Caco-2 (cell line): Measurements from ENCODE around the gene ZDHHC7. TPM values are rescaled to one million over a fixed set of nuclear protein-coding genes. Genes with fewer than 3 reads are reported as not detected.

ENCODE experiments used
- BruUV-seq: library from RNA; stranded (reverse); fragments of 400-500 nt; replicated peaks from 2 replicates; lab custom pipeline; 2021; lab: Mats Ljungman, UMichigan
- CTCF ChIA-PET: fragments of 300-600 bp; sonication (Branson Sonifier 250); formaldehyde crosslinking; loops from one replicate; lab custom pipeline; 2022; ENCODE audit warnings: antibody characterized with exemption; lab: Charles Lee
- POLR2A ChIA-PET: fragments of 300-600 bp; sonication (Branson Sonifier 250); formaldehyde crosslinking; loops from one replicate; lab custom pipeline; 2022; ENCODE audit warnings: antibody characterized with exemption; lab: Charles Lee
- DNase-seq, 2 experiments: peaks; one replicate each; pipeline versions ENCODE4 v3.0.0 to v3.0.0-alpha.2; 2020 to 2022
- H3K27me3 ChIP-seq: replicated peaks from 2 replicates; pipeline ENCODE4 v1.6.0; 2011; ENCODE audit warnings: low read length; ENCODE audit not compliant: control insufficient read depth, insufficient read depth
- H3K36me3 ChIP-seq: 2 replicates; pipeline ENCODE4 v1.5.1; 2011; ENCODE audit warnings: low read length; ENCODE audit not compliant: control insufficient read depth, insufficient read depth
- H3K4me1 ChIP-seq: fragments of 250-450 bp; sonication (Bioruptor Pico); 2 replicates; pipeline ENCODE4 v1.5.1; 2020; ENCODE audit warnings: mild to moderate bottlenecking
- H3K4me3 ChIP-seq: 2 replicates; pipeline ENCODE4 v1.5.1; 2011; ENCODE audit warnings: low read depth, mild to moderate bottlenecking, control low read depth, low read length
- H3K9me3 ChIP-seq: fragments of 250-450 bp; sonication (Bioruptor Pico); 2 replicates; pipeline ENCODE4 v1.5.1; 2020; ENCODE audit warnings: mild to moderate bottlenecking, moderate library complexity
- H3K27ac Mint-ChIP-seq: one replicate; pipeline ENCODE4 v1.8.0; 2022; ENCODE audit warnings: mixed read lengths; ENCODE audit not compliant: unreplicated experiment
- H3K27me3 Mint-ChIP-seq: one replicate; pipeline ENCODE4 v1.8.0; 2022; ENCODE audit warnings: mixed read lengths; ENCODE audit not compliant: insufficient read depth, unreplicated experiment
- H3K36me3 Mint-ChIP-seq: one replicate; pipeline ENCODE4 v1.8.0; 2022; ENCODE audit warnings: mild to moderate bottlenecking, mixed read lengths; ENCODE audit not compliant: insufficient read depth, unreplicated experiment
- H3K4me1 Mint-ChIP-seq: one replicate; pipeline ENCODE4 v1.8.0; 2022; ENCODE audit warnings: low read depth, mixed read lengths; ENCODE audit not compliant: unreplicated experiment
- H3K4me3 Mint-ChIP-seq: one replicate; pipeline ENCODE4 v1.8.0; 2022; ENCODE audit warnings: mild to moderate bottlenecking, moderate library complexity, mixed read lengths; ENCODE audit not compliant: unreplicated experiment
- H3K9me3 Mint-ChIP-seq: one replicate; pipeline ENCODE4 v1.8.0; 2022; ENCODE audit warnings: mixed read lengths; ENCODE audit not compliant: unreplicated experiment
- CTCF ChIP-seq, 2 experiments: fragments of 200-600 bp in 1 of 2; IDR thresholded peaks; 1 replicate in 1 of 2; 2 replicates in 1 of 2; pipeline versions ENCODE4 v1.5.1 to v1.8.0; 2011 to 2022; ENCODE audit warnings: antibody characterized with exemption in 1 of 2, control low read depth in 1 of 2, inconsistent platforms in 1 of 2, low read depth in 1 of 2, low read length in 1 of 2, mild to moderate bottlenecking in 1 of 2, moderate library complexity in 1 of 2; ENCODE audit not compliant: insufficient read depth in 1 of 2, severe bottlenecking in 1 of 2, unreplicated experiment in 1 of 2
- intact Hi-C: fragments of 100-400 bp; cut with micrococcal nuclease; formaldehyde crosslinking; loops from one replicate; pipeline ENCODE4 v1.10.0; 2022; ENCODE audit not compliant: unreplicated experiment
- total RNA-seq: library from RNA; stranded (reverse); gene quantifications from 2 replicates; pipeline ENCODE4 v1.2.3, GENCODE V29; 2022

ZDHHC7 gene
- total RNA-seq, 1 experiment from 2014 or later, result 85.7 TPM

GRCh38 chr16:84925092-84925772, 86.1 kb downstream of the ZDHHC7 start:
- Histone ChIP-seq H3K4me1 (peaks cover 16% of the 10 kb centered on the region), H3K4me3 (no peak overlapping the region), H3K36me3 (no peaks in the 10 kb centered on the region), H3K9me3 (no peaks in the 10 kb centered on the region), H3K27me3 (no peaks in the 10 kb centered on the region)
- Mint-ChIP-seq H3K4me1 (peaks cover 8% of the 10 kb centered on the region), H3K36me3 (no peaks in the 10 kb centered on the region), H3K27ac (no peak overlapping the region), H3K9me3 (no peaks in the 10 kb centered on the region), H3K27me3 (no peaks in the 10 kb centered on the region), H3K4me3 (no peak overlapping the region)
- BruUV-seq, result no TSS peak
- ChIA-PET CTCF (interaction anchor here (0.6 to 3.0 kb wide), 13 partner anchors 12 to 190 kb away, joined by 3 to 27 read pairs (median 5); no protein-coding TSS in a partner anchor), POLR2A (no interaction called here)
- TF ChIP-seq CTCF (IDR thresholded peaks at IDR 0.05; ENCODE audit: insufficient read depth in 1 of 2, low read depth in 1 of 2, low read length in 1 of 2, severe bottlenecking in 1 of 2, unreplicated experiment in 1 of 2), result peak; percentile 94 to 97
- intact Hi-C loops, result loop anchor here (1.0 kb wide), 3 partner anchors 27 to 161 kb away; no protein-coding TSS in a partner anchor
- DNase-seq, result peak; percentile 76 to 87

GRCh38 chr16:84924331-84925091, 86.8 kb downstream of the ZDHHC7 start:
- no peaks in the 10 kb centered on the region for H3K9me3 Mint-ChIP-seq

More at GRCh38 chr16:84924331-84925091, 86.8 kb downstream of the ZDHHC7 start:
- no peaks in the 10 kb centered on the region for H3K36me3 Mint-ChIP-seq
- peaks cover 8% of the 10 kb centered on the region for H3K4me1 Mint-ChIP-seq
- intact Hi-C loops, result loop anchor here (1.0 kb wide), 3 partner anchors 28 to 162 kb away; no protein-coding TSS in a partner anchor
- no TSS peak for BruUV-seq
- no peak overlapping the region for H3K4me3 Mint-ChIP-seq
- no peaks in the 10 kb centered on the region for H3K27me3 ChIP-seq
- H3K27ac Mint-ChIP-seq, result no peak overlapping the region
- no peak for TF ChIP-seq CTCF (IDR thresholded peaks at IDR 0.05; ENCODE audit: insufficient read depth in 1 of 2, low read depth in 1 of 2, low read length in 1 of 2, severe bottlenecking in 1 of 2, unreplicated experiment in 1 of 2)
- no peaks in the 10 kb centered on the region for H3K9me3 ChIP-seq
- no peaks in the 10 kb centered on the region for H3K27me3 Mint-ChIP-seq
- H3K36me3 ChIP-seq, result no peaks in the 10 kb centered on the region
- peaks cover 16% of the 10 kb centered on the region for H3K4me1 ChIP-seq
- no peak overlapping the region for H3K4me3 ChIP-seq
- ChIA-PET POLR2A (no interaction called here), CTCF (interaction anchor here (0.6 to 3.0 kb wide), 10 partner anchors 11 to 191 kb away, joined by 3 to 27 read pairs (median 6); no protein-coding TSS in a partner anchor)
- DNase-seq, result peak in 1 of 2 experiments; percentile 58

Other genes starting within 250 kb of the ZDHHC7 start
- 4.0 and 4.2 TPM in 2 replicates for gene CRISPLD2, start 191.6 kb downstream of the ZDHHC7 start, total RNA-seq
- gene KIAA0513, start 16.3 kb upstream of the ZDHHC7 start, total RNA-seq, result 7.1 and 7.9 TPM in 2 replicates
- not detected in 2 replicates for gene CIBAR2, start 100.9 kb upstream of the ZDHHC7 start, total RNA-seq